Measurements from ENCODE around the gene ZNF2. TPM values are rescaled to one million over a fixed set of nuclear protein-coding genes. Genes with fewer than 3 reads are reported as not detected.
"Not testable (repeated sequence)": the region's sequence is repeated elsewhere in the genome, so short reads cannot be mapped to it uniquely, and the experiment has no call there.

ZNF2 gene
- total and polyA plus RNA-seq, 9 donors: 3.1 to 7.9 (median 4.6) TPM

DNA sequence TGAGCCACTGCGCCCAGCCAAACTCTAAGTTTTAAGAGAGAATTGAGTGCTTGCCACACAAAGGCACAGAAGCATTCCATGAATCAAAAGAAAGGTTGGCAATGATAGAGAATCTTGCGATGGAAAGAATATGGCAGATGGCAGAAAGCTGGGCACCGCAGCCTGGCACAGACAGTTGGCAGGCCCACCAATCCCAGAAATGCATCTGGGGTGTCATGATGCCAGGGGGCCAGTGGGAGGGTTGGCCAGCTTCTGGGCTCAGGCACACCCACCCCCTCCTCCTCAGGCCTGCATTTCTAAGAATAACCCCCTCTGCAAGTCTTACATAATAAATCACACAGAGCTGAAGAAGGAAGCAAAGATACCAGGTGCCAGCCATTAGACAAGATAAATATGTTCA lies 19.6 kb downstream of the ZNF2 start:
- DNase-seq: no peak
- 93 to 97% (median 96%) methylated on average over 3 of the region's 3 CpGs for WGBS, 3 donors
- intact Hi-C loops (cut with DNase I): no loop called here
- TF ChIP-seq, protein P1, sequence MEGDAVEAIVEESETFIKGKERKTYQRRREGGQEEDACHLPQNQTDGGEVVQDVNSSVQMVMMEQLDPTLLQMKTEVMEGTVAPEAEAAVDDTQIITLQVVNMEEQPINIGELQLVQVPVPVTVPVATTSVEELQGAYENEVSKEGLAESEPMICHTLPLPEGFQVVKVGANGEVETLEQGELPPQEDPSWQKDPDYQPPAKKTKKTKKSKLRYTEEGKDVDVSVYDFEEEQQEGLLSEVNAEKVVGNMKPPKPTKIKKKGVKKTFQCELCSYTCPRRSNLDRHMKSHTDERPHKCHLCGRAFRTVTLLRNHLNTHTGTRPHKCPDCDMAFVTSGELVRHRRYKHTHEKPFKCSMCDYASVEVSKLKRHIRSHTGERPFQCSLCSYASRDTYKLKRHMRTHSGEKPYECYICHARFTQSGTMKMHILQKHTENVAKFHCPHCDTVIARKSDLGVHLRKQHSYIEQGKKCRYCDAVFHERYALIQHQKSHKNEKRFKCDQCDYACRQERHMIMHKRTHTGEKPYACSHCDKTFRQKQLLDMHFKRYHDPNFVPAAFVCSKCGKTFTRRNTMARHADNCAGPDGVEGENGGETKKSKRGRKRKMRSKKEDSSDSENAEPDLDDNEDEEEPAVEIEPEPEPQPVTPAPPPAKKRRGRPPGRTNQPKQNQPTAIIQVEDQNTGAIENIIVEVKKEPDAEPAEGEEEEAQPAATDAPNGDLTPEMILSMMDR (IDR thresholded peaks at IDR 0.05): no peak
- no peak for TF ChIP-seq POLR2A (IDR thresholded peaks at IDR 0.05)
- no peak for TF ChIP-seq EP300 (IDR thresholded peaks at IDR 0.05)
- peaks cover 4% of the 10 kb centered on the region for H3K36me3 ChIP-seq
- no peak overlapping the region for H3K4me3 ChIP-seq
- H3K27ac ChIP-seq: no peak overlapping the region
- no peaks in the 10 kb centered on the region for H3K27me3 ChIP-seq
- H3K9me3 ChIP-seq: peaks cover 4 to 17% of the 10 kb centered on the region in 2 donors
- no peaks in the 10 kb centered on the region for H3K4me1 ChIP-seq (ENCODE audit: insufficient read depth)

DNA sequence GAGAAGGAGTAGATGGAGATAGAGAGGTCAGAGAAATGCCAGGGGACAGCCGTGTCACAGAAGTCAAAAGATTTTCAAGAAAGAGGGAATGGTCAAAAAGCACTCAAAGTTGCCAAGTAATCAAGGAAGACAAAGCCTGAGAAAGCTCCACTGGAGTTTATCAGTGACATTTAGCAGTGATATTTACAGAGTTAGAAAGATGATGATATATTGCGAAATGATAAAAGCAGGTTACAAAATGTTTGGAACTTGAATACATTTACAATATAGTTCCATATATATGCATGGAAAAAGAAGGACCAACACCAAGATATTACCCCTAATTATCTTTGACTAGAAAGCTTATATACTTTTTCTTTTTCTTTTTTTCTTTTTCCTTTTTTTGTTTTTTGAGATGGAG lies 20.4 kb downstream of the ZNF2 start:
- no peak for DNase-seq
- Histone ChIP-seq H3K27ac (no peak overlapping the region), H3K27me3 (no peaks in the 10 kb centered on the region), H3K9me3 (peaks cover 0 to 11% of the 10 kb centered on the region in 2 donors), H3K36me3 (peaks cover 4% of the 10 kb centered on the region), H3K4me1 (ENCODE audit: insufficient read depth) (no peaks in the 10 kb centered on the region), H3K4me3 (no peak overlapping the region)
- 72 to 84% (median 81%) methylated on average over 2 of the region's 2 CpGs for WGBS, 3 donors
- intact Hi-C loops (cut with DNase I): no loop called here
- TF ChIP-seq, protein P1 (IDR thresholded peaks at IDR 0.05): no peak
- TF ChIP-seq POLR2A (IDR thresholded peaks at IDR 0.05) (no peak), EP300 (IDR thresholded peaks at IDR 0.05) (no peak)

DNA sequence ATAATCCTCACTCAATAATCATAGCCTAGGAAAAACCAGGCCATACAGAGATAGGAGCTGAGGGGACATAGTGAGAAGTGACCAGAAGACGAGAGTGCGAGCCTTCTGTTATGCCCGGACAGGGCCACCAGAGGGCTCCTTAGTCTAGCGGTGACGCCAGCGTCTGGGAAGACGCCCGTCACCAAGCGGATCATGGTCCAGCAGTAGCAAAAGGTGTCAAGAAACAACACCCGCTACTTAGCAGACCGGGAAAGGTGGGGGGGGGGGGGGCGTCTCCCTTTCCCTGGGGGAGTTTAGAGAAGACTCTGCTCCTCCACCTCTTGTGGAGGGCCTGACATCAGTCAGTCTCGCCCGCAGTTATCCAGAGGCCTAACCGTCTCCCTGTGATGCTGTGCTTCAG lies 27.3 kb downstream of the ZNF2 start:
- H3K27ac ChIP-seq; H3K27me3 ChIP-seq; H3K36me3 ChIP-seq; H3K4me3 ChIP-seq; H3K4me1 ChIP-seq (ENCODE audit: insufficient read depth); H3K9me3 ChIP-seq: not testable (repeated sequence)
- TF ChIP-seq, protein P1 (IDR thresholded peaks at IDR 0.05): peak in 1 of 3 donors; percentile 22
- 16 to 23% (median 21%) methylated on average over 13 to 15 of the region's 15 CpGs for WGBS, 3 donors
- intact Hi-C loops (cut with DNase I): loop anchor here in 1 of 4 donors (10.0 kb wide), 1 partner anchor 542 kb away; no protein-coding TSS in a partner anchor
- peak; percentile 35 to 67 (median 50) for DNase-seq

DNA sequence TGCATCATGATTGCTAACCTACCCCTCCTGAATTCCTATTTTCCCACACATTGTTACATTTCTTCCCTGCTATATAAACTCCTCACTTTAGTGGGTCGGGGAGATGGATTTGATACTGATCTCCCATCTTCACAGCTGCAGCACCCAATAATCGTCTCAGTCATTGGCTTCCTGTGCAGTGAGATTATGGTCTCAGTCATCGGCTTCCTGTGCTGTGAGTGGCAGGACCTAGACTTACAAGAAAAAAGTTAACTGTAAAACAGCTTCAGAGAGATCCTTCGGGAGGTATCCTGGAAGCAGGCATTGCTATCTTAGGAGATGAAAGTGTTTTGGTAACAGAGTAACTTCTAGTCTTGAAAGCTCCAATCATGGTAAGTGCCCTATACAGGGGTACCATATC lies 38.3 kb downstream of the ZNF2 start:
- Histone ChIP-seq H3K27ac (no peak overlapping the region), H3K9me3 (no peaks in the 10 kb centered on the region), H3K4me3 (no peak overlapping the region), H3K36me3 (no peaks in the 10 kb centered on the region), H3K4me1 (ENCODE audit: insufficient read depth) (no peaks in the 10 kb centered on the region), H3K27me3 (no peaks in the 10 kb centered on the region)
- intact Hi-C loops (cut with DNase I): no loop called here
- 87 to 93% (median 92%) methylated on average over 4 of the region's 4 CpGs for WGBS, 3 donors
- no peak for TF ChIP-seq EP300 (IDR thresholded peaks at IDR 0.05)
- TF ChIP-seq, protein P1 (IDR thresholded peaks at IDR 0.05): no peak
- TF ChIP-seq POLR2A (IDR thresholded peaks at IDR 0.05): no peak
- DNase-seq: no peak
